ENCODE results near the gene SENP2. TPM values are rescaled to one million over a fixed set of nuclear protein-coding genes. Genes with fewer than 3 reads are reported as not detected.

The SENP2 gene
- total RNA-seq, 2 experiments from 2014 or later, result 61.1 to 61.2 TPM

- Mint-ChIP-seq H3K36me3 (ENCODE audit: low read depth) (no peaks in the 10 kb centered on the region), H3K4me1 (ENCODE audit: low read depth) (no peaks in the 10 kb centered on the region), H3K27ac (no peak overlapping the region), H3K4me3 (no peak overlapping the region), H3K27me3 (peaks cover 8% of the 10 kb centered on the region), H3K9me3 (no peaks in the 10 kb centered on the region)
- no peaks in the 10 kb centered on the region for H3K9me3 ChIP-seq (ENCODE audit: control insufficient read depth in 1 of 2, insufficient read depth in 1 of 2, low read length in 2 of 2)
- POLR2A ChIA-PET, result no interaction called here
- CTCF ChIA-PET, result no interaction called here
- intact Hi-C loops (cut with DNase I, micrococcal nuclease), result no loop called here
- H3K36me3 ChIP-seq (ENCODE audit: insufficient read depth, low read length), result no peaks in the 10 kb centered on the region
- TF ChIP-seq CTCF (IDR thresholded peaks at IDR 0.05), result no peak
- H3K27me3 ChIP-seq (ENCODE audit: control insufficient read depth in 1 of 2, insufficient read depth in 2 of 2, low read length in 2 of 2), result no peaks in the 10 kb centered on the region
- peaks cover 6% of the 10 kb centered on the region for H3K4me1 ChIP-seq (ENCODE audit: insufficient read depth, low read length)
- no peak for ATAC-seq (ENCODE audit: poor library complexity)
- DNase-seq, result no peak
- H3K27ac ChIP-seq (ENCODE audit: low read depth in 1 of 2, low read length in 2 of 2), result no peak overlapping the region
- H3K4me3 ChIP-seq (ENCODE audit: low read length), result no peak overlapping the region
These were observed 71.8 kb downstream of the SENP2 start for GRCh38 chr3:185657691-185658503.

- DNase-seq (no peak), ATAC-seq (ENCODE audit: poor library complexity) (no peak)
- Histone ChIP-seq H3K36me3 (ENCODE audit: insufficient read depth, low read length) (no peaks in the 10 kb centered on the region), H3K9me3 (ENCODE audit: control insufficient read depth in 1 of 2, insufficient read depth in 1 of 2, low read length in 2 of 2) (no peaks in the 10 kb centered on the region), H3K27me3 (ENCODE audit: control insufficient read depth in 1 of 2, insufficient read depth in 2 of 2, low read length in 2 of 2) (no peaks in the 10 kb centered on the region), H3K4me3 (ENCODE audit: low read length) (no peak overlapping the region), H3K4me1 (ENCODE audit: insufficient read depth, low read length) (peaks cover 6% of the 10 kb centered on the region), H3K27ac (ENCODE audit: low read depth in 1 of 2, low read length in 2 of 2) (no peak overlapping the region)
- H3K9me3 Mint-ChIP-seq, result no peaks in the 10 kb centered on the region
- H3K36me3 Mint-ChIP-seq (ENCODE audit: low read depth), result no peaks in the 10 kb centered on the region
- intact Hi-C loops (cut with DNase I, micrococcal nuclease), result no loop called here
- H3K4me1 Mint-ChIP-seq (ENCODE audit: low read depth), result no peaks in the 10 kb centered on the region
- ChIA-PET CTCF (no interaction called here), POLR2A (no interaction called here)
- H3K27me3 Mint-ChIP-seq, result peaks cover 8% of the 10 kb centered on the region
- no peak overlapping the region for H3K4me3 Mint-ChIP-seq
- no peak overlapping the region for H3K27ac Mint-ChIP-seq
- no peak for TF ChIP-seq CTCF (IDR thresholded peaks at IDR 0.05)
These were observed 72.4 kb downstream of the SENP2 start for GRCh38 chr3:185658504-185658912.

GRCh38 chr3:185658943-185659342 lies 72.8 kb downstream of the SENP2 start:
- ChIA-PET POLR2A (no interaction called here), CTCF (no interaction called here)
- Histone ChIP-seq H3K9me3 (ENCODE audit: control insufficient read depth in 1 of 2, insufficient read depth in 1 of 2, low read length in 2 of 2) (no peaks in the 10 kb centered on the region), H3K27ac (ENCODE audit: low read depth in 1 of 2, low read length in 2 of 2) (no peak overlapping the region), H3K27me3 (ENCODE audit: control insufficient read depth in 1 of 2, insufficient read depth in 2 of 2, low read length in 2 of 2) (no peaks in the 10 kb centered on the region), H3K36me3 (ENCODE audit: insufficient read depth, low read length) (no peaks in the 10 kb centered on the region), H3K4me1 (ENCODE audit: insufficient read depth, low read length) (peaks cover 6% of the 10 kb centered on the region), H3K4me3 (ENCODE audit: low read length) (no peak overlapping the region)
- no peaks in the 10 kb centered on the region for H3K9me3 Mint-ChIP-seq
- no peak for ATAC-seq (ENCODE audit: poor library complexity)
- no peak for DNase-seq
- no peak overlapping the region for H3K27ac Mint-ChIP-seq
- H3K4me1 Mint-ChIP-seq (ENCODE audit: low read depth), result no peaks in the 10 kb centered on the region
- H3K27me3 Mint-ChIP-seq, result peaks cover 8% of the 10 kb centered on the region
- H3K4me3 Mint-ChIP-seq, result no peak overlapping the region
- no peak for TF ChIP-seq CTCF (IDR thresholded peaks at IDR 0.05)
- intact Hi-C loops (cut with DNase I, micrococcal nuclease), result no loop called here
- no peaks in the 10 kb centered on the region for H3K36me3 Mint-ChIP-seq (ENCODE audit: low read depth)
